NOMO-1 treated with DMSO at 0.1 percent for 48 hours (cell line): ENCODE measurements around the gene SERTM1.
A peak's percentile ranks its signal among the peaks of the same experiment; 100 is the strongest.

Experiments used
- DNase-seq: peaks from one replicate; lab custom pipeline; 2025; ENCODE audit not compliant: unreplicated experiment; lab: John Stamatoyannopoulos, UW

SERTM1 gene

GRCh38 chr13:36710396-36710795 is 36.6 kb downstream of the SERTM1 start:
- no peak for DNase-seq

DNA sequence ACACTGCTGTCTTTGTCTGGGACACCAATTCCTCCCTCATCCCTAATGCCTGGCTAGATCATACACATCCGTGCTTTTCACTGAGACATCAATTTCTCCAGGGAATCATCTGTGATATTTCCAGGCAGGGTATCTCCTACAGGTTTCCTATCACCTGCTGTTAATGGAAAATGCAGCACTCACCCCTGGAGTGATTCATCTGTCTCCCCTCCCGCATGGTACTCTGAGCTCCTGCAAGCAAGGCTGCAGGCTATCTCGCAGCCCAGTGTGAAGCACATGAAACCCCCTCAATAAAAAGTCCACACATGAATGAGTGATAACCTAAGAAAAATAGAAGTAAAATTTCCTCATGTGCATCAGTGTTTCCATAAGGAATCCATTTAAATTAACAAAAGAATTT is 38.5 kb downstream of the SERTM1 start:
- DNase-seq: no peak

DNA sequence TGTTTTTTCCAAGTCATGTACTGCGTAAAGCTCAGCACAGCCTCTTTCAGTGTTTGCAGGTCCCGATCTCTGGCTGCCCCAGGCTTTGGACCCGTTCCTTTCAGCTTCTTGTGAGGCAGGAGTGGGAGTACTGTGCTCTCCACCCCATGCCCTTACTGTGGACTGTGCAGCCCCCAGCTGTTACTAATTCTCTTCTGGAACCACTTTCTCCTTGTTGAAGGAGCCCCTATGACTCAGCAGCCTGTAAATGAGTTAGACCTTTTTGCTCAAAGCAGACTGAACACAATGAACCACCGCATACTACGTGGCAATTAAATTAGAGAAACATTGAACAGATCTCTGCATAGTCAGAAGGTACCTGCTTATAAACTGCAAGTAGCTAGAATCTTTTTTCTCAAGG is 39.0 kb downstream of the SERTM1 start:
- no peak for DNase-seq

DNA sequence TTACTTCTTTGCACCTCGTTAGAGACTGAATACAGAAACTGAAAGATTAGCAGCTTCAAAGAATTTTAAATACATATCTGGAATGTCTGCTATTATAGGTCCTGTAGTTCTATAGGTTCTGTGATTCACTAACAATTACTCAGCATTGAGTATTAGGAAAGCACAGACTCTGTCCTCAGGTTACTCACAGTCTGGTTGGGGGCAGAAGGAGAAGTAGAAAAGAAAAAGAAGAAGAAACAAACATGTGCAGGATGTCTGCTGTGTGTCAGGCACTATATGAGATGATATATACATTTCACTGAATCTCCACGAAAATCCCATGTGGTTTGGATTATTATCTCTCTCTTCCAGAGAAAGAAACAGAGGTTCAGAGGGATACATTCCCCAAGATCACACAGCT is 40.1 kb downstream of the SERTM1 start:
- DNase-seq: no peak

- no peak for DNase-seq
Observed at GRCh38 chr13:36715841-36716240, 42.0 kb downstream of the SERTM1 start.

DNA sequence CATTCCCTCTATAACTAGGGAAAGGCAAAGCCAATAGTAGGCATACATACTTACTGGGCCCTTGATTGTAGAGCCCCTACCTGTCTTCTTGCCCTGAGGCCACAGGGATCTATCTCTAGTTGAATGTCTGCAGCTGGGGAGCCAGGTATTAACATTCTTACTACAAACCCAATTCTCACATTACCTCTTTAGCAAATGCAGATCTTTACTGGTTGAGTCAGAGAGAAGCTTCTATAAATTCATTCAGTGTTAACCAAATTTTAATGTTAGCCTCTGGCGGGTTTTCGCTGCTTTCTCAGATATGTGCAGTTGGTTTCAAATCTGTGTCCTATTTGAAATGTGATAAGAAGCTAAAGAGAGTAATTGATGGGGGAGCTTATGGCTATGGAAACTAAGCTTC is 43.2 kb downstream of the SERTM1 start:
- no peak for DNase-seq

DNA sequence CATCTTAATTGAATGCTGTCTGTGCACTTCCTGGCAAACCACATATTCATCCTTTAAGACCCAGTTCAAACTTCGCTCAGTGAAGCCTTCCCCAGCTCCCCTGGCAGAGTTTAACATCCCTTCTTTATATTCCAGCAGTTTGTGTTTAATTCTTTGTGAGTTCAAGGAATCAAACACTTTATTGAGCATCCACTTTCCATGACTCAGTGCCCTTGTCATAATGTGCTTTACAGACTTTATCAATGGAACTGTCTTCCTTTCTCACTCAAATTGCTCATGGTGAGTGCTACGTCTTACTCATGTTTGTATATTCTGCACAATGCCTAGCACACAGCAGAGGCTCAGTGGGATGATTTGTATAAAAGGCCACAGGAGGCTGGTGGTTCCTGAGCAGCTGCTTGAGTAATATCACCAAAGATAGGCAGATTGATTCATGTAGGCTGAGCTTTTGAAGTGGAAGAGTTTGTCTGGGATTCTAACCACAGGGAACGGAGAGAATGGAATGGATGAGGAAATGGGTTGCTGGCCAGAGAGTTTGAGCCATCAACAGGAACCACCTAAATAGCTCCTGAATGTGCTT is 44.2 kb downstream of the SERTM1 start:
- DNase-seq: no peak

- DNase-seq: no peak
Observed at GRCh38 chr13:36718686-36719085, 44.9 kb downstream of the SERTM1 start.

GRCh38 chr13:36724141-36724540 is 50.3 kb downstream of the SERTM1 start:
- no peak for DNase-seq

DNA sequence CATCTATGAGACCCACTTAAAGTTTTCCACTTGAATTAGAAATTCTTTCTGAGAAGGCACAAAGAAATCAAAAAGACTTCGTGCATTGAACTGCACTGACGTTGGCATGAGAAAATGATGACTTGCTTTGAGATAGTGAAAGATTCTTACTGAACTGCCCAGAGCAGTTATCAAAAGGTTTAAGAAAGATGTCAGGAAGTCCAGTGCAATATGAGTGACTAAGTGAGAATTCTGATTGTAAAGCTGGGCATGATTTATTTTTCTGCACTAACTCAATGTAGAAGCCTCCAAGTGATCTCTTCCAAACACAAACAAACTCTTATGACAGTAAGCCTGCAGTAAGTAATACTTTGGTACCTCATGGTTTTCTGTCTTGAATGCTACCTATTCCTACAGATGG is 52.1 kb downstream of the SERTM1 start:
- DNase-seq: no peak

- DNase-seq: no peak
Observed at GRCh38 chr13:36728006-36728405, 54.2 kb downstream of the SERTM1 start.

DNA sequence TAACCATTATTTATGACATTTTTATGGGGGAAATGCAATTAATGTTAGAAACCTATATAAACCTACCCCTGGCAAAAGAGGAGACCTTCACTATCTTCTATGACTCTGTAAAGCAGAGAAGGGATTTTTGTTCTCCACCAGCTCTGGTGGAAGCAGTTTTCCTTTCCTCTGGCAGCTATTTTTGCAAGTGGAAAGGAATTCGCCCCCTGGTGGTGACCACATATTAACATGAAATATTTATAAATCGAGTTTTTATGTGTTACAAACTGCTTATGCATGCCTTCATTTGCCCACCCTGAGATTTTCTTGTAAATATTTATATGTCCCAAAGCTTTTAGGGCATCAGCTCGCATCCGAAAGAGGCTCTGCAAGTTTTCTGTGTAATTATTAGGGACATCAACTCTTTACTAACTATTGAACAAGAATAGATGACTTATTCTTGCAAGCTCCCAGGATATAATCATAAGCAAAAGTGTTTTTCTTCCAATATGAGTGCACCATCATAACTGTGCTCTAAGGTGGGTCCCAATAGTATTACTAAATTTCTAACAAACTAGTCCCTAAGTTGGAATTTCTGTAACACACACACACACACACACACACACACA is 62.4 kb downstream of the SERTM1 start:
- peak; percentile 30 for DNase-seq

DNA sequence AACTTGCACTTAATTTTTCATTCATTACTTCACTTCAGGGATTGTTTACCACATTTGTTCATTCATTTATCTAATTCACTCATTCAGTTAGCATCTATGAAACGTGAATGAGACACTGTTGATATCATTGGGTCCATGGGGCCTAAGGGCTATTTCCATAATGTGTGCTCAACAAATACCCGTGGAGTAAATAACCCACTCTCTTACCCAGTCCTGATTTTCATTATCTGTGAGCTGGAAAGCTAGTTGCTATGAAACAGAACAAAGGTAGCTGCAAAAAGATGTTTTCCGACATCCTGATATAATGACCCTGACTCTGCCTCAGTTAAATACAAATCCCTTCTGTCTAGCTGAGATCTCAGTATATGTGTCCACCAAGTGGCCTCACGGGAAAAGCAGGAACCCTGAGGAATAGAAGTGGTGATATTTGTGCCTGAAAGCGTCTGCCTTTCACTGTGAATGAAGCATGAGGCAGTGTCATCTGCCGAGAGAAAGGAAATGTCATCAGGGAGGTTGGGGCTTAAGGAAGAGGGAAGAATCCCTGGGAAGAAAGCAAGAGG is 63.8 kb downstream of the SERTM1 start:
- no peak for DNase-seq

DNA sequence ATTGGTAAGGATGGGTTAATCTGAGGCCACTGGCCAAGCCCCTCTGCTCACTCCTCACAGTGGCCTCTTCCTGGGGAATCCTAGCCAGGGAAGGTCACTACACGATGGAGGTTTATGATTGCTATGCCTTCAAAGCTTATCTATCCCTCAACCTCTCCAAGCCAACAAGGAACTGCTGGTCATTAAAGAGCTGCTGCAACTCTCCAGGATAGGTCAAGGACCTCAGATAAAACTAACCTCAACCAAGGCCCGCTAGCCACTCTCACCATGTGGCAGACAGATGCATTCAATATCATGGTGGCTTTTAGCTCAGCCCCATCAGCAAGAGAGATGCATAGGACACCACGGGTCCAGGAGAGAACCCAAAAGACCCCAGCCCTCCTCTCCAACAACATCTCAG is 71.6 kb downstream of the SERTM1 start:
- no peak for DNase-seq

DNA sequence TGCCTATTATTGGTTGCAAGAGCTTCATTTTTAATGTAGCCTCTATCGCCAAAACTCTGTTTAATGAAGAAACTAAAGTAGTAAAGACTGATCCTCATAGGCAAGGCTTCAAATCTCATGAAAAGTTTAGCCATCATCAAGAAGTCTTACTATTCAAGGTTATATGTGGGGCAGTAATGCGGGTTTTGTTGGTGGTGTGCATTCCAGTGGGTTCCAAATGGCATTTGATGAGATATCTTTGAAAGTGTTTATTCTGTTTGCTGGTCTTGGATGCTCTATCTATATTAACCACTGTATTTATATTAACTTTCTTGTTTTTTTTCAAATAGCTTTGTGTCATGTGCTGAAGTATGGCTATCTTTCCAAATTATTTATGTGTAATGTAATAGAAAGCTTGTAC is 72.2 kb downstream of the SERTM1 start:
- DNase-seq: no peak
